ENCODE results near the gene PZP. TPM values are rescaled to one million over a fixed set of nuclear protein-coding genes. Genes with fewer than 3 reads are reported as not detected.

The PZP gene
- total RNA-seq, 1 experiment from 2014 or later: not detected

DNA sequence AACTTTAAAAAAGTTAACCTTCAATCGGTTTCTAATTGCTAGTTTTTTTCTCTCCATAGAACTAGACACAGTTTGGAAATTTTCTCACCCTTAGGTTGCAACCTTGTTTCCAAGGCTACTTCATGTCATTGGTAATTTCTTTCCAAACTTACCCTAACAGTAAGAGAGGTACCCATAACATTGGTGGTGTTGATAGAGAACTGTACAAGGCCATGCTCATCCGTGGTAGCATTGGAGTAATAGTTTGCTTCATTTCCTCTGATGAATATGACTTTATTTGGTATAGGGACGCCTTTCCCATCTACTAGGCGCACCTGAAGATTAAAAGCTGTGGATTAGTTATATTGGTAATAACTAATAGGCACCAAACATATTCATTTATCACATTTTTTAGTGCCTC is 104.1 kb downstream of the PZP start:
- no peak for DNase-seq (ENCODE audit: low spot score)

DNA sequence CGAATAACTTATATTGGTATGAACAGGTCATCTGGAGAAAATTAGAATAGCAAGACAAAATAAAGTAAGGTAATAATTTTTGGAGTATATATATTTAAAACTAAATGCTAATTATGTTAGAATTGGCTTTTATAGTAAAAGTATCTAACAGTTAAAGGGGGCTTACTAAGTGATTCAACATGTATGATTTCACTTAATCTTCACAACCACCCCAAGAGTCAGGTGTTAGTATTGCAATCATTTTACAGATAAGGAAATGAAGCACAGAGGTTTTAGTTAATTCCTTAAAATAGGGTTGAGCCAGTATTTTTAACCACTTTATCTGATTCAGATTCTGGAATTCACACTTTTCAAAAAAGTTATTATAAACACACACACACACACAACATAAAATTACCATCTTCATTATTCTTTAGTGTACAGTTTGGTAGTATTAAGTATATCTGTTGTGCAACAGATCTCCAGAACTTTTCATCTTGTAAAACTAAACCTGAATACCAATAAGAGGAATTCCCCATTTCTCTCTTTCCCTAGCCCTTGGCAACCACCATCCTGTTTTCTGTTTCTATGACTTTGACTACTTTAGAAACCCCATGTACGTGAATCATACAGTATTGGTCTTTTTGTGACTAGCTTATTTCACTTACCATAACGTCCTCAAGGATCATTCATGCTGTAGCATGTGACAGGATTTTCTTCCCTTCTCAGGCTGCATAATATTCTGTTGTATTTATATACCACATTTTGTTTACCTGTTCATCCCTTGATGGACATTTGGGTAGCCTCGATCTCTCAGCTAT is 104.9 kb downstream of the PZP start:
- DNase-seq (ENCODE audit: low spot score): no peak

DNA sequence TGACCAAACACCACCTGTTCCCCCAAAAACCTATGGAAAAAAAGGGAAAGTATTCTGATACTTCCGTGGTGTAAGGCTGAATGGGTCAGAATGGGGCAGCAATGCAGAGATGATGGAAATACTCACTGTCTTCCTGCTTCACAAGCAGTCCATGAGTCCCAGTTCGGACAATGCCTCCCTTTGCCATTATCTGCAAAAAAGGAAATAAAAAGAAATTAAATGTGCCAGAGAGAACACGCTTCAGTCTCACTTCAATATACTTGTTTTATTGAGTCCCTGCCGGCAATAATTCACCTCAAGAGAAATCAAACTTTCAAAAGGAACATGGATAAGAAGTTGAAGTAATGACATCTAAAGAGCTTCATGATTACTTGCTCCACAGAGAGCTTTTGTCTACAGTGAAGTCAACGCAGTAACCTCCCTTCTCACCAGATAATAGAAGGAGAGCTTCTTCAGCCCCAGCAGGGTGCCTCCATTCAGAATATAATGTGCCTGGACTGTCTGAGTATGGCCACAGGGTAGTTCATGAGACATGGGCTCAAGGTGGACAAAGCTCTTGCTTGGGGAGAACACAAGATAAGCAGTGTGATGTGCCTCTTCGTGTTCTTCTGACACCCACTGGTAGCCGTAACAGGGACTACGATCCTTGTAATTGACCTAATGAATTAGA is 107.0 kb downstream of the PZP start:
- no peak for DNase-seq (ENCODE audit: low spot score)

DNA sequence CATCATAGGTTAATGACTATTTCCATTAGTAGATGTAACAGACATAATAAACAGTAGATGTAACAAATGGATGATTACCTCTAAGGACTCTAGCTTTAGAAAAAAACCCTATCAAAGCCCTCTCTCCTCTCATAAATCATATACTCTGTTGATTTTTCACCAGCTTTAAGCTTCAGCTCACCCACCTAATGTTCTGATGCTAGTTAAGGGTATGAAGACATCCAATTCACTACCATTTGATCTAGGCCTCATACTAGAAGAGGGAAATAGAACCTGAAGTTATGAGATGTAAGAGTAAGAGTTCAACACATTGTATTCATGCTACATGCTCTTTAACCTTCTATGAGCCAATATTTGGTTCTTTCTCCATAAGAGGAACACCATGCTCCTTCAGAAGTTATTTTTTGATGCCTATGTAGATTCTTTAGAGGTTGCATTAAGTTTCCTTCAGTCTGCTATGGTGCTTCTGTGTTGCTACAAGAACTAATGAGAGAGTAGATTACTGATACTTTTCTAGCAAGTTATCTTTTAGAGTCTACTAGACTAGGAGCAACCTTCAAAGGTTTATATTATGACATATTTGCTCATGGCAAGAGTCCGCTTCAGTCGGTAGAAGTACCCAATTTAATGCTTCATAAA is 108.5 kb downstream of the PZP start:
- DNase-seq (ENCODE audit: low spot score): no peak

Other genes starting within 250 kb of the PZP start
- not detected in 2 replicates for gene KLRG1, start 218.8 kb downstream of the PZP start, total RNA-seq (2014; rRNA removed; shearing (Covaris generic))
- gene A2M, start 92.5 kb downstream of the PZP start, total RNA-seq (2014; rRNA removed; shearing (Covaris generic)): not detected in 2 replicates

Data from A172 (cell line).